Measurements from ENCODE around the gene DLGAP4.

The DLGAP4 gene

DNA sequence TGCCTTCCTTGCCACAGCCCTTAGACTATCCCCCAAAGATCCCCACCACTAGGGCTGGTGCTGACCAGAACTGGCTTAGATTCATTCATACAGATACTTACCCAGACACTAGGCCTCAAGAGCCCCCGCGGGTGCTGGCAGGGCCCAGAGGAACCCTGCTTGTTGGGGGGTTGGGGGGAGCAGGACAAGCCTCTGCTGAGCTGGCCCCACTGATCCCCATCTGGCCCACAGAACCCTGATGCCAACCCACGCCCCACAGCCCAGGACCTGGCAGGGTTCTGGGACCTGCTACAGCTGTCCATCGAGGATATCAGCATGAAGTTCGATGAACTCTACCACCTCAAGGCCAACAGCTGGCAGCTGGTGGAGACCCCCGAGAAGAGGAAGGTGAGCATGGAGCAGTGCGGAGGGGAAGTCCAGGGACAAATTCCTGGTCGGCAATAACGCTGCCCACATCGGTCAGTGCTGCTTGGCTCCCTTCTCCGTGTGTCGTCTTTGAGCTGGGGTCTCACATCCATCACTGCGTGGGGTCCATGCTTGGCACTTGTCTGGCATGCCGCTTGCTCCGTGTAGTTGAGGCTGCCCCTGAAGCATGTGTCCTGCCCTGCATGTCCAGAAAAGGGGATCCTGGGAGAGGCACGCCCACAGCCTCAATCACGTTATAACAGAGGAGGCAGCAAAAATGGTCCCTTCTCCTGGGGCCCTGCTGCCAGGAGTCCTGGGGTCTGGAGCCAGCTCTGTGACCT lies 219.7 kb downstream of the DLGAP4 start:
- no peak for DNase-seq (ENCODE audit: low read depth in 3 of 3, low spot score in 1 of 3)

GRCh38 chr20:36526521-36527011 lies 220.4 kb downstream of the DLGAP4 start:
- DNase-seq (ENCODE audit: low read depth in 3 of 3, low spot score in 1 of 3), result no peak

GRCh38 chr20:36527331-36528125 lies 221.4 kb downstream of the DLGAP4 start:
- no peak for DNase-seq (ENCODE audit: low read depth in 3 of 3, low spot score in 1 of 3)

DNA sequence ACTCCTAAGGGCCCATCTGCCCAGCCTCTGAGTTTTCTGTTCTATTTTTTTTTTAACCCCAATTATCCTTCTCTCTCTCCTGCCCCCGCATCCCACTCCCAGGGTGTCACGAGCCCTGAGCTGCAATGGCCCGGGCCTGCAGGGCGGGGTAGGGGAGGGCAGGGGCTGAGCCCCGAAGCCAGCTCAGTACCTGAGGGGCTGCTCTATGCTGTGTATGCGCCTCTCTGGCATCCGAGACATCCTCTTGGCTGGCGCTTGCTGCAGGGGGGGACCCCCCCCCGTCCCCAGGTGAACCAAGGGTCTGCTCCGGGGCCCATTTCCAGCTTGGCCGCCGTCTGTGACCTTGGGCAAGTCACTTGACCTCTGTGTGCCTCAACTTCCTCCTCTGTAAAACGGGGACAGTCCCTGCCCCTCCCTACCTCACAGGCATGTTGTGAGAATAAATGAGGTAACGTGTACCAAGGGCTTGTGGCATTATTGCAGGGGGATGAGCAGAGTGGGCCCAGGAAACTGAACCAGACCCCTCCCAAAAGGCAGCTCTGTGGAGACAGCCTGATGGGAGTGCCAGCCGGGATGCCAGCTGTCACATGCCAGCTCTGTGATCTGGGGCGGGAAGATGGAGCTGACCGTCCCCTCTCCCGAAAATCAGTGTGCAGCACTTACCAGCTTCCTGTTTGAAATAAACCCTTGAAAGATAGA lies 222.2 kb downstream of the DLGAP4 start:
- no peak for DNase-seq (ENCODE audit: low read depth in 3 of 3, low spot score in 1 of 3)

- no peak for DNase-seq (ENCODE audit: low read depth in 3 of 3, low spot score in 1 of 3)
Measured at GRCh38 chr20:36528875-36529417, 222.8 kb downstream of the DLGAP4 start.

DNA sequence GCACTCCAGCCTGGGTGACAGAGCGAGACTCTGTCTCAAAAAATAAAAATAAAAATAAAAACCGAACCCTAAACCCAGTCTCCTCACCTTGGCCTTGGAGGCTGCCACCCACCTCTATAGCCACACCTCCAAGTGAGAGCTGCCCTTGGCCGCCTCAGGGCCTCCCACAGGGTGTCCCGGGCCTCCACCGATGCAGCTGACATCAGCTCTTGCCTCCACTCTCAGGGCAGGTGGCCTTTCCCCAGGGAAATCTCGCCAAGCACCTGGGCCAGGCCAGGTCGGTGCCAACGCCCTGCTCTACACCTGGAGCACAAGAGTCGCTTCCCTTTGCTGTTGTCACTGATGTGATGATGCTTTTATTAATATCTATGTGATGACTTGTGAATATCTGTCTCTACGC lies 226.2 kb downstream of the DLGAP4 start:
- DNase-seq (ENCODE audit: low read depth in 3 of 3, low spot score in 1 of 3), result no peak

GRCh38 chr20:36532822-36533221 lies 226.7 kb downstream of the DLGAP4 start:
- no peak for DNase-seq (ENCODE audit: low read depth in 3 of 3, low spot score in 1 of 3)

DNA sequence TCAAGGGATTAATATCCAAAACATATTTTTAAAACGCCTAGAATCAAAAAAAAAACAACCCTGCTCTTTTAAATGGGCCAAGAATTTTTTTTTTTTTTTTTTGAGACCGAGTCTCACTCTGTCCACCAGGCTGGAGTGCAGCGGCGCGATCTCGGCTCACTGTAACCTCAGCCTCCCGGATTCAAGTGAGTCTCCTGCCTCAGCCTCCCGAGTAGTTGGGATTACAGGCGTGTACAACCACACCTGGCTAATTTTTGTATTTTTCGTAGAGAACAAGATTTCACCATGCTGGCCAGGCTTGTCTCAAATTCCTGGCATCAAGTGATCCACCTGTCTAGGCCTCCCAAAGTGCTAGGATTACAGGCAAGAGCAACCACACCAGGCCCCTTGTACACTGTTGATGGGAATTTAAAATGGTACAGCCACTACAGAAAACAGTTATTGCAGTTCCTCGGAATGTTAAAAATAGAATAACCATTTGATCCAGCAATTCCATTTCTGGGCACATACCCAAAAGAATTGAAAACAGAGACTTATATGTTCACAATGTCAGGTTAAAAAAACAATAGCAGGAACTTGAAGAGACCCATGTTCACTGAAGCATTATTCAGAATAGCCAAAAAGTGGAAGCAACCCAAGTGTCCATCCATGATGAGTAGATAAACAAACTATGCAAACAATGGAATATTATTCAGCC lies 232.0 kb downstream of the DLGAP4 start:
- no peak for DNase-seq (ENCODE audit: low read depth in 3 of 3, low spot score in 1 of 3)

- no peak for DNase-seq (ENCODE audit: low read depth in 3 of 3, low spot score in 1 of 3)
Measured at GRCh38 chr20:36540551-36541211, 234.5 kb downstream of the DLGAP4 start.

GRCh38 chr20:36541227-36541767 lies 235.2 kb downstream of the DLGAP4 start, which contains the start of gene MYL9:
Gene MYL9, plus strand, starts transcription at chr20:36541519. Its CDS starts 3,366 bp downstream, at chr20:36544885.
- DNase-seq (ENCODE audit: low read depth in 3 of 3, low spot score in 1 of 3), result no peak

GRCh38 chr20:36541768-36542488 lies 235.8 kb downstream of the DLGAP4 start:
- DNase-seq (ENCODE audit: low read depth in 3 of 3, low spot score in 1 of 3), result no peak

DNA sequence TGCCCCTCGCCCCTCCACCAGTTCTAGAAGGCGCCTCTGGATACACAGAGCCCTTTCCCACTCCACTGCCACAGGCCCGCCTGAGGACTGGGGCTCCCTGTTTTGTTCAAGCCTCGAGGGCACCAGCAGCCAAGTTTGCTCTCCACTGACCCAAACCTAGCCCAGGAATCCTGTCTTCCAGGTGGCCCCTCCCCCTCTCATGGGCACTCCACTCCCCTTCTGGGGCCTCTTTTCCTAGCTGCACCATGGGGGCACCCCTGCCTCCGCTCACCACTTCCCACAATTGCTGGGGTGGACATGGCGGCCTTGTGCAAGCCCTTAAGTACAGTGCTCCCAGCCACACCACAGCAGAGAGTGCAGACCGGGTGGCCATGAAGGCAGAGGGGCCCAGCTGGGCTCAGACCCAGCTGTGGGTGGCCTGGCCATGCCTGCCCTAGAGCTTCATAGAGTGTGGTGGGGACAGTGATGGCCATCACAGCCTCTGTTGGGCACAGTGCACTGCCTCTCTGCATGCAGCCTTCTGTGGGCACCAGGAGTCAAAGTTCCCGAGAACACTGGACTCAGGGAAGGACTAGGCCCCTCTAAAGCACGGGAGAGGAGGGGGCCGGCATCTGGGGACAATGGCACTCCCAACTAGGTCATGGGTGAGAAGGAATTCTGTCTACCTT lies 236.5 kb downstream of the DLGAP4 start:
- DNase-seq (ENCODE audit: low read depth in 3 of 3, low spot score in 1 of 3), result no peak

GRCh38 chr20:36543184-36544133 lies 237.3 kb downstream of the DLGAP4 start:
- DNase-seq (ENCODE audit: low read depth in 3 of 3, low spot score in 1 of 3), result no peak

DNA sequence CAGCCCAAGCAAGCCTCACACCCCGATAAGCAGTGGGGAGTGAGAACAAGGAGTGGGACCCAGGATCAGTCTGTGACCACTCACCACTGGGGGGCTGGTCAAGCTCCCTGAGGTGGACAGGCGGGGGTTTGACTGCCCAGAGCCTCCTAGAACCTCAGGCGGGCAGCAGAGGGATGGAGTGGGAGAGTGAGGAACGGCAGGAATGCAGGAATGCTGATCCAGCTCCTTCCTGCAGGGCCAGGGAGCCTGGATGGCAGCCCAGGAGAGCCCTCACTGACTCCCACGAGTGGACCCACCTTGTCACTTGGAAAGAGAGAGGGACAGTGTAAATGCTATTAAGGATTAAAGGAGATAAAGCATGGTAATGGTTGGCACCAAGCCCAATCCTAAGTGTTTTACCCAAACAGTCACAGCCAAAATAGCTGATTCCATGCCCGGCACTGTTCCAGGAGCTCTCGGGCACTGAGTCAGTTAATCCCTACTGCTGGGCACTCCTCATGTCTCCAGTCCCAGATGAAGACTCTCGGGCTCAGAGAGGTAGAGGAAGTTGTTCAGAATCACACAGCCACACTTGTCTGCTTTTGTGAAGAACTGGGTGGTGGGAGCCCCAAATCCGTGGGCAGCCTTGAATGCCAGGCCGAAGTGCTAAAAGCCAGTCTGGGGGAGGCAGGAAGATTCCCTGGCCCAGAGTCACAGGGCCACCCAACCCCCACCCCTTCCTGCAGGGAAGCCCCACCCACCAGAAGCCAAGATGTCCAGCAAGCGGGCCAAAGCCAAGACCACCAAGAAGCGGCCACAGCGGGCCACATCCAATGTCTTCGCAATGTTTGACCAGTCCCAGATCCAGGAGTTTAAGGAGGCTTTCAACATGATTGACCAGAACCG lies 238.2 kb downstream of the DLGAP4 start:
- DNase-seq (ENCODE audit: low read depth in 3 of 3, low spot score in 1 of 3), result no peak

DNA sequence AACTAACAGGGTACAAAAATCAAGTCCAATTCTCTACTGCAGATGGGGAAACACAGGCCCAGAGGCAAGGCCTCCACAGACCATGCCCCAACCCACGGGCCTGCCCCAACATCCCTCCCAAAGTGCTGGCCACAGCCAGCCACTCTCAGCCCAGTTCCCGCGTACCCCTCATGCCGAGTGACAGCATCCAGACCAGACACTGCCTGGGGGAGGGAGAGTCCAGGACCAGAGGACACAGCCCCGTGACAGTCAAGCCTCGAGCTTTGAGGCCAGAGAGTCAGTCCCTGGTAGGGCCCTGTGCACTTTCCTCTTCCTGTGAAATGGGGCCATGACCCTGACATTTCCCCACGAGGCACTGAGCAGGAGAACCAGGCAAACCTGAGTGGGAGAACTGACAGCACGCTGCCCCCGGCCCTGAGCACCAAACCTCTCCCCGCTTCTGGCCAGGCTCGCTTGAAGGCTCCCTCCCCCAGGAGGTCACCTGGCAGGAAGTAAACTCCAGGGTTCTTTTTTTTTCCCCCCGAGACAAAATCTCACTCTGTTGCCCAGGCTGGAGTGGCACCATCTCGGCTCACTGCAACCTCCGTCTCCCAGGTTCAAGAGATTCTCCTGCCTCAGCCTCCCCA lies 240.1 kb downstream of the DLGAP4 start:
- no peak for DNase-seq (ENCODE audit: low read depth in 3 of 3, low spot score in 1 of 3)

All from stimulated activated CD4-positive, alpha-beta T cell treated with anti-CD3 and anti-CD28 coated beads, TNF-alpha, amount 100 ng/mL, for 1 hour (primary cell).